Endothelial cell (in vitro differentiated cells): ENCODE data around the gene SLC44A3. TPM values are rescaled to one million over a fixed set of nuclear protein-coding genes. Genes with fewer than 3 reads are reported as not detected.

Source experiments
- DNase-seq: peaks from one replicate; pipeline ENCODE4 v3.0.0; 2021; ENCODE audit warnings: low spot score
- H3K27ac Mint-ChIP-seq: one replicate; pipeline ENCODE4 v1.8.0; 2021; ENCODE audit warnings: mixed read lengths, inconsistent platforms; ENCODE audit not compliant: unreplicated experiment
- H3K27me3 Mint-ChIP-seq: one replicate; pipeline ENCODE4 v1.8.0; 2021; ENCODE audit warnings: mild to moderate bottlenecking, moderate library complexity, mixed read lengths, inconsistent platforms; ENCODE audit not compliant: unreplicated experiment
- H3K36me3 Mint-ChIP-seq: one replicate; pipeline ENCODE4 v1.8.0; 2021; ENCODE audit warnings: mild to moderate bottlenecking, low read depth, mixed read lengths, inconsistent platforms; ENCODE audit not compliant: unreplicated experiment
- H3K4me1 Mint-ChIP-seq: one replicate; pipeline ENCODE4 v1.8.0; 2021; ENCODE audit warnings: mild to moderate bottlenecking, mixed read lengths, inconsistent platforms; ENCODE audit not compliant: unreplicated experiment
- H3K4me3 Mint-ChIP-seq: one replicate; pipeline ENCODE4 v1.8.0; 2021; ENCODE audit warnings: mild to moderate bottlenecking, mixed read lengths, inconsistent platforms; ENCODE audit not compliant: unreplicated experiment
- H3K9me3 Mint-ChIP-seq: one replicate; pipeline ENCODE4 v1.8.0; 2021; ENCODE audit warnings: mixed read lengths, inconsistent platforms; ENCODE audit not compliant: unreplicated experiment
- CTCF ChIP-seq: fragments of 200-600 bp; sonication (generic); IDR thresholded peaks from one replicate; pipeline ENCODE4 v1.5.0; 2021; ENCODE audit warnings: antibody characterized with exemption; ENCODE audit not compliant: unreplicated experiment
- total RNA-seq: library from RNA; stranded (reverse); fragmentation: NEBNext Ultra II Directional; extraction: Animal tissue kit (Norgen Biotek cat#: 25700); gene quantifications from one replicate; pipeline ENCODE4 v1.2.1, GENCODE V29; 2021; ENCODE audit not compliant: unreplicated experiment

SLC44A3 gene
- total RNA-seq, 1 donor from 2014 or later: 2.7 TPM

GRCh38 chr1:94793296-94793656, 26.9 kb upstream of the SLC44A3 start:
- H3K4me3 Mint-ChIP-seq: no peak overlapping the region
- H3K27ac Mint-ChIP-seq: no peak overlapping the region
- TF ChIP-seq CTCF: no peak
- H3K9me3 Mint-ChIP-seq: no peaks in the 10 kb centered on the region
- H3K36me3 Mint-ChIP-seq: no peaks in the 10 kb centered on the region
- peaks cover 6% of the 10 kb centered on the region for H3K27me3 Mint-ChIP-seq
- DNase-seq: no peak
- H3K4me1 Mint-ChIP-seq: peaks cover 24% of the 10 kb centered on the region

GRCh38 chr1:94795434-94795833, 24.7 kb upstream of the SLC44A3 start:
- no peaks in the 10 kb centered on the region for H3K9me3 Mint-ChIP-seq
- no peak for DNase-seq
- H3K4me3 Mint-ChIP-seq: no peak overlapping the region
- H3K36me3 Mint-ChIP-seq: no peaks in the 10 kb centered on the region
- no peak for TF ChIP-seq CTCF
- peaks cover 6% of the 10 kb centered on the region for H3K27me3 Mint-ChIP-seq
- peaks cover 24% of the 10 kb centered on the region for H3K4me1 Mint-ChIP-seq
- H3K27ac Mint-ChIP-seq: peak overlapping the region; percentile 76

- no peaks in the 10 kb centered on the region for H3K36me3 Mint-ChIP-seq
- DNase-seq: no peak
- no peak for TF ChIP-seq CTCF
- peak overlapping the region; percentile 49 for H3K27ac Mint-ChIP-seq
- H3K27me3 Mint-ChIP-seq: peaks cover 6% of the 10 kb centered on the region
- H3K9me3 Mint-ChIP-seq: no peaks in the 10 kb centered on the region
- peaks cover 24% of the 10 kb centered on the region for H3K4me1 Mint-ChIP-seq
- H3K4me3 Mint-ChIP-seq: no peak overlapping the region
These were observed 23.9 kb upstream of the SLC44A3 start for GRCh38 chr1:94796266-94796665.

- Mint-ChIP-seq H3K4me1 (peaks cover 20% of the 10 kb centered on the region), H3K27me3 (peaks cover 6% of the 10 kb centered on the region), H3K36me3 (no peaks in the 10 kb centered on the region), H3K27ac (no peak overlapping the region), H3K4me3 (no peak overlapping the region), H3K9me3 (no peaks in the 10 kb centered on the region)
- no peak for DNase-seq
- no peak for TF ChIP-seq CTCF
These were observed 22.9 kb upstream of the SLC44A3 start for GRCh38 chr1:94797291-94797690.

GRCh38 chr1:94798054-94798453, 22.1 kb upstream of the SLC44A3 start:
- Mint-ChIP-seq H3K4me3 (no peak overlapping the region), H3K36me3 (no peaks in the 10 kb centered on the region), H3K4me1 (peaks cover 19% of the 10 kb centered on the region), H3K9me3 (no peaks in the 10 kb centered on the region), H3K27ac (no peak overlapping the region), H3K27me3 (peaks cover 8% of the 10 kb centered on the region)
- DNase-seq: no peak
- no peak for TF ChIP-seq CTCF
